Left ventricle myocardium superior (tissue), 1 donor: ENCODE data around the gene BRCC3. TPM values are rescaled to one million over a fixed set of nuclear protein-coding genes. Genes with fewer than 3 reads are reported as not detected.
"Not testable (repeated sequence)": the region's sequence is repeated elsewhere in the genome, so short reads cannot be mapped to it uniquely, and the experiment has no call there.

Experiments
- ATAC-seq: fragments of 200-7000 bp; cut with Tn5 transposase; one replicate; pipeline ENCODE4 v1.9.1; 2020; ENCODE audit warnings: mild to moderate bottlenecking, moderate library complexity
- DNase-seq: peaks from one replicate; pipeline ENCODE4 v3.0.0-alpha.2; 2020
- intact Hi-C: fragments of 100-400 bp; cut with micrococcal nuclease; formaldehyde crosslinking; loops from one replicate; pipeline ENCODE4 v1.11.0; 2022
- total RNA-seq: library from RNA; stranded (reverse); fragmentation: NEBNext Ultra II Directional; extraction: Animal tissue kit (Norgen Biotek cat#: 25700); gene quantifications from one replicate; pipeline ENCODE4 v1.2.1, GENCODE V29; 2021
- donor health status: DM: no; HTN: yes; CAD: no; lungs with severe emphysema.

BRCC3 gene
- total RNA-seq, 1 donor from 2014 or later: 13.9 TPM

DNA sequence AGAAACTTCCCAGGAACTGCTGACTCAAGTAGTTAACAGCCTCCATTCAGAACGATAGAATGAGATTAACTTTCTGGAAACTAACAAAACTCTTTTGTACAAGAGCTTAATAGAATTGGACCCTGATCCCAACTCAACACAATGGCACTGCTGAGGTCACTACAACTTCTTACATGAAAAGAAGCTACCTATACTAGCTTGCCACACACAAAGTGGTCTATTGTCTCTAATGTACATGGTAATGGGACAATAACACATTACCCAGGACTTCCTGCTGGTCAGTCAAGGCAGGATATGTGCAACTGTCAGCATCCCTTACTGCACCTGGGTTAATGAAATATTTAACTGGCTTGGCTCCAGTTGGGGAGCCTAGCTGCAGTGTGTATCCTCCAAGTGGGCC is 56.2 kb downstream of the BRCC3 start:
- DNase-seq (no peak), ATAC-seq (no peak)
- intact Hi-C loops: no loop called here

DNA sequence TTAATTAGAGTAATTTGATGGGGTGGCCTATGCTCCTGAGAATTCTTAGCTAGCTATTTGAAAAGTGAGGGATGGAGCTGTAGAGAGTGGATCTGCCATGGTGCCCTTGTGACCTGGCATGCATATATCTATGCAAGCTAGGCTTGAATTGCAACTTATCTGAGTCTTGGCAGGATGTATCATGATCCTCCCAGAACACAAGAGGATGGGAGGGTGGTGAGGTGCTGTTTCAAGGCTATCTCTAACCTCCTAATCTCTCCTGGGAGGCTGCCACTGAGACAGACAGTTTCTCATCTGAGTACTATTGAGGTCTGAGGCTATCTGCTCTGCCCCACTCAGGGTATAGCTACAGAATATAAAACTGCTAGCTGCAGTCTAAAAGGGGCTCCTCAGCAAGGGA is 56.6 kb downstream of the BRCC3 start:
- DNase-seq (no peak), ATAC-seq (peak; percentile 72)
- intact Hi-C loops: no loop called here

GRCh38 chrX:155132110-155132509 is 60.8 kb downstream of the BRCC3 start:
- DNase-seq (no peak), ATAC-seq (no peak)
- intact Hi-C loops: no loop called here

DNA sequence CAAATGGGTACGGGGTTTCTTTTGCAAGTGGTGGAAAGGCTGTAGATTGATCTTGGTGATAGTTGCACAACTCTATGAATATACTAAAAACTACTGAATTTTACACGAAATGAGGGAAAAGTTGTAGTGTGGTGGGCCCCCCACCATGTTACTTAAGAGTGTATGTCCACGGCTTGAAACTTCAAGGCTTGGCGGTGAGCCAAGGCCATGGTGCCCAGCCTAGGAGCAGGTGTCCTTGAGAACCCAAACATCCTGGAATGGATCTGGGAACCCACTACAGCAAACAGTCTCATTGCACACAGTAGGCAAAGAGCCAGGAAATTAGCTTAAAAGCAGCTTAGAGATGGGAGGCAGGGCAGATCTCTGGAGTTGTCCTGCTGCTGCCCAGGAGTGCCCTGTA is 62.9 kb downstream of the BRCC3 start:
- ATAC-seq (no peak), DNase-seq (no peak)
- intact Hi-C loops: no loop called here

GRCh38 chrX:155143959-155144548 is 72.7 kb downstream of the BRCC3 start:
- DNase-seq (no peak), ATAC-seq (no peak)
- intact Hi-C loops: no loop called here

DNA sequence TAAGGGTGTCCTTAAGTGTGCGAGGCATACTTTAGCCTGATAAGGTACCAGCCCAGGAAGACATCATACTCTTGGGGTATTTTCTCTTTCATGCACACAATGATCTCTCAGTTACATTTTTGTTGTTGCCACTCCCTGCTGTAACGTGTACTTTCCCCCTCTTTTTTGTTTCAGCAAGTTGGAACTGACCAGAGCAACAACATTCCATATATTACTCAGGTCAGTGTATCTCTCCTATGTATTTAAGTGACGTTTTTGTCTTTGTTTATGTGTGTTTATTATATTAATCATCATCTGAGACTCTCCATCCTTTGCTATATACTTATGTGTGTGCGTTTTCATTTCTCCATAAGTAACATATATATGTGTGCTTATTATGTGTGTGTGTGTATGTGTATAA is 73.6 kb downstream of the BRCC3 start:
- DNase-seq: no peak
- intact Hi-C loops: no loop called here
- ATAC-seq: no peak

DNA sequence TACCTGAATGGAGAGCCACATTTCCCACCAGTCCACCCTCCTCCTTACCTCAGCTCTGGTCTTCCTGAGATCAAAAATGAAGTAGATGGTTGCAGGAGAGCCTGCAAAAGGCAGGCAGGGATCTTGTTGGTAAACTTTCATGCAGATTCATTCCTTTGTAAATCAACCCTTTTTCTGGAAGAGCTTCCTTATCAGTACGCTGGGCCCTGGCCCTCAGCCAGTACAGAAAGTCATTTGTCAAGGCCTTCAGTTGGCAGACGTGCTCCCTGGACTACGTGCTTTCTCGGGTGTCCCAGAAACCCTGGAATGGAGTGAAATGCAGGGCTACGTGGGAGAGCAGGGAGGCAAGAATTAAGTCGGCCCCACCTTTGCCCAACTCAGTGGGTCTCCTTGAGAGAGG is 76.3 kb downstream of the BRCC3 start:
- ATAC-seq: peak; percentile 73
- DNase-seq, intact Hi-C loops: not testable (repeated sequence)

GRCh38 chrX:155148166-155148565 is 76.9 kb downstream of the BRCC3 start:
- ATAC-seq, intact Hi-C loops, DNase-seq: not testable (repeated sequence)

DNA sequence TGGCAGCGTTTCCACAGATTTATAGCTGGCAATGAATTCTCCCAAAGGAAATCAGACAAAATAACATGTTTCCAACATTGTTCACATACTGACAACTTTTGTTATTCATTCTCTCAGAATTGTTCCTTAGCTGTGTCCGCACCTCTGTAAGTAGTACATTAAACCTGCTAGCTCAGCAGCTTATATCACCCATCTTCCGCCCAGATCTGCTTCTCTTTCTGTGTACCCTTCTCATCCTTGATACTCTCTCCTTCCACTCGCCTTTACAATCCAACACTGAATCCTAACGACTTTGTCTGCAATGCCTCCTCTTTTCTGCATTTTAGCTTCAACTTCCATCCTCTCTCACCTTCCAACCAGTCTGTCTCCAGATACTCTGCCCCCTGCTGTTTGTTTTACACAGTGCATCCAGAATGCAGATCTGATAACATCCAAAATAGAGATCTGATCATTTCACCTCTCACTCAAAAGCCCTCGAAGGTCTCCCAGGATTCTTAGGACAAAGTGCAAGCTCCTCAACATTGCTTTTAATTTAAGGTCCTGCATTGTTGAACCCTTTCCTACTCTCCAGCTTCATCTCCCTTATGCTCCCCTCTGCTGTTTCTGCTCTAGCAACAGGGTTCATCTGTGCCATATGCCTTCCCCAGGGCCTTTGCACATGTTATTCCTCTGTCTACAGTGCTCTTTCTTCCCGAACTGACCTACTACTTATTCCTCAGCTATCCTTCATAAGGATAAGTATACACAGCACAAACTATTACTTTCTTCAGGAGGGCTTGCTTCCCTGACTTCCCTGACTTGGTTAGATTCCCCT is 77.6 kb downstream of the BRCC3 start:
- intact Hi-C loops: no loop called here

GRCh38 chrX:155169881-155170280 is 98.6 kb downstream of the BRCC3 start:
- ATAC-seq (no peak), DNase-seq (no peak)
- intact Hi-C loops: no loop called here

More for the DNA sequence above, 77.6 kb downstream of the BRCC3 start:
- no peak for ATAC-seq
- DNase-seq: no peak

Other genes with a start within 250 kb of the BRCC3 start
- gene SMIM9, start 236.8 kb upstream of the BRCC3 start, total RNA-seq: not detected
- gene F8A1, start 185.2 kb upstream of the BRCC3 start, total RNA-seq: 30.6 TPM
- gene F8, start 48.8 kb upstream of the BRCC3 start, total RNA-seq: 49.4 TPM
- gene FUNDC2, start 44.7 kb upstream of the BRCC3 start, total RNA-seq: 389 TPM
- gene CMC4, start 372 bp upstream of the BRCC3 start, total RNA-seq: 28.8 TPM
- gene MTCP1, start 372 bp upstream of the BRCC3 start, total RNA-seq: 51.6 TPM
- gene VBP1, start 145.0 kb downstream of the BRCC3 start, total RNA-seq: 68.6 TPM
- gene RAB39B, start 193.0 kb downstream of the BRCC3 start, total RNA-seq: not detected